ENCODE results near the gene FTO. TPM values are rescaled to one million over a fixed set of nuclear protein-coding genes. Genes with fewer than 3 reads are reported as not detected.

Gene FTO
- total and polyA plus RNA-seq, 3 donors from 2014 or later = 32.4 to 64.7 (median 50.3) TPM

GRCh38 chr16:53792161-53792951, 88.4 kb downstream of the FTO start:
- 39 to 55% methylated on average over 6 of the region's 6 CpGs for WGBS, 2 donors
- H3K27me3 ChIP-seq = no peaks in the 10 kb centered on the region
- no peak for TF ChIP-seq POLR2A (IDR thresholded peaks at IDR 0.05)
- H3K27ac ChIP-seq = no peak overlapping the region
- DNase-seq = no peak
- intact Hi-C loops (cut with DNase I; ENCODE audit: low total_unique reads) = no loop called here
- H3K4me3 ChIP-seq = no peak overlapping the region
- no peaks in the 10 kb centered on the region for H3K36me3 ChIP-seq (ENCODE audit: low read depth, missing control alignments)
- no peaks in the 10 kb centered on the region for H3K9me3 ChIP-seq
- no peaks in the 10 kb centered on the region for H3K4me1 ChIP-seq

DNA sequence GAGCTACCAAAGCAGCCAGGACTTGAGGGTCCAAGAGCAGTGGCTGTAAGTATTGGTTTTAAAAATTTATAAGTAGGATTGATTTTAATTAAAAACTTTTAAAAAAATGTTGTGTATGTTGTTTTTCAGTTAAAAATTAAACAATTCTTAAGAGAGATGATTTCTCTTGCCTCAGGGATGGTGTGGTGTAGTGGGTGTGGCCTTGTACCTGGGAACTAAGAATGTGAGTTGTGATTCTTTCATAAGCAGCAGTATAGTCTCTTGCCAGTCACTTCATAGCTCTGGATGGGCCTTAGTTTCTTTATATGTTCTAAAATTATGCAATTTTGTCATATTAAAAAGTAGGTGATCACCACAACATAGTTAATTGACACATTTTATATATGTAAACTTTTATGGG, 99.5 kb downstream of the FTO start:
- Histone ChIP-seq H3K27me3 (no peaks in the 10 kb centered on the region), H3K9me3 (no peaks in the 10 kb centered on the region), H3K27ac (no peak overlapping the region), H3K4me3 (no peak overlapping the region), H3K36me3 (ENCODE audit: low read depth, missing control alignments) (no peaks in the 10 kb centered on the region), H3K4me1 (no peaks in the 10 kb centered on the region)
- no peak for DNase-seq
- TF ChIP-seq POLR2A (IDR thresholded peaks at IDR 0.05) = no peak
- TF ChIP-seq, protein P1, sequence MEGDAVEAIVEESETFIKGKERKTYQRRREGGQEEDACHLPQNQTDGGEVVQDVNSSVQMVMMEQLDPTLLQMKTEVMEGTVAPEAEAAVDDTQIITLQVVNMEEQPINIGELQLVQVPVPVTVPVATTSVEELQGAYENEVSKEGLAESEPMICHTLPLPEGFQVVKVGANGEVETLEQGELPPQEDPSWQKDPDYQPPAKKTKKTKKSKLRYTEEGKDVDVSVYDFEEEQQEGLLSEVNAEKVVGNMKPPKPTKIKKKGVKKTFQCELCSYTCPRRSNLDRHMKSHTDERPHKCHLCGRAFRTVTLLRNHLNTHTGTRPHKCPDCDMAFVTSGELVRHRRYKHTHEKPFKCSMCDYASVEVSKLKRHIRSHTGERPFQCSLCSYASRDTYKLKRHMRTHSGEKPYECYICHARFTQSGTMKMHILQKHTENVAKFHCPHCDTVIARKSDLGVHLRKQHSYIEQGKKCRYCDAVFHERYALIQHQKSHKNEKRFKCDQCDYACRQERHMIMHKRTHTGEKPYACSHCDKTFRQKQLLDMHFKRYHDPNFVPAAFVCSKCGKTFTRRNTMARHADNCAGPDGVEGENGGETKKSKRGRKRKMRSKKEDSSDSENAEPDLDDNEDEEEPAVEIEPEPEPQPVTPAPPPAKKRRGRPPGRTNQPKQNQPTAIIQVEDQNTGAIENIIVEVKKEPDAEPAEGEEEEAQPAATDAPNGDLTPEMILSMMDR (IDR thresholded peaks at IDR 0.05) = no peak
- intact Hi-C loops (cut with DNase I; ENCODE audit: low total_unique reads) = no loop called here

DNA sequence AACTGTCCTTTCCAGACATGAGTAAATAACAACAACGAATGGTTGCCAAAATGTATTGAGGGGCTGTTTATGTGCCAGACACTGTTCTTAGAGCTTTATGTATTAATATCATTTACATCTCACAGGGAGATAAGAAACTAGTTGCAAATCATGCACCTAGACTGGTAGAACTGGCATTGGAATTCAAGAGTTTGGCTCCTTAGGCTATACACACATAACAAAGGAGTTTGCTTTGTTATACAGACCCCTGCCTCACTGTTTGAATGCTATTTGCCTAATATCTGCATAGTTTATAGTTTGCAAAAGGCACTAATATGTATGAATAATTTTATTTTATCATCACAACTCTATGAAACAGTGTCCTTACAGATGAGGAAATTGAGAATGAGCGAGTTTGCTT, 100.0 kb downstream of the FTO start:
- no peak for DNase-seq
- H3K4me1 ChIP-seq = no peaks in the 10 kb centered on the region
- 81 to 87% methylated on average over 2 of the region's 2 CpGs for WGBS, 2 donors
- no peak overlapping the region for H3K4me3 ChIP-seq
- no peaks in the 10 kb centered on the region for H3K36me3 ChIP-seq (ENCODE audit: low read depth, missing control alignments)
- H3K27ac ChIP-seq = no peak overlapping the region
- no peaks in the 10 kb centered on the region for H3K27me3 ChIP-seq
- no peak for TF ChIP-seq POLR2A (IDR thresholded peaks at IDR 0.05)
- TF ChIP-seq, protein P1 (IDR thresholded peaks at IDR 0.05) = no peak
- intact Hi-C loops (cut with DNase I; ENCODE audit: low total_unique reads) = no loop called here
- H3K9me3 ChIP-seq = no peaks in the 10 kb centered on the region

DNA sequence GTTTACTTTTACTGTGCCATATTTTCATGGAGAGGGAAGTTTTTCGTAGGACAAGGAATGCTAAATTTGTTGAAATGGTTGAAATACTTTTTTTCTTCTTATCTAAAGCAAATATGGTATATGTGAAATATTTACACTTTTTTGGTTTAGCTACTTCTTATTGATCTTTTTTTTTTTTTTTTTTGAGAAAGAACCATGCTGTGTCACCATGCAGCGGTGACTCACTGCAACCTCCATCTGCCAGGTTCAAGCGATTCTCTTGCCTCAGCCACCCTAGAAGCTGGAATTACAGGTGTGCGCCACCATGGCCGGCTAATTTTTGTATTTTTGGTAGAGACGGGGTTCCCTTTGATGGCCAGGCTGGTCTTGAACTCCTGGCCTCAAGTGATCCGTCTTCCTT, 100.5 kb downstream of the FTO start:
- no peak for DNase-seq
- intact Hi-C loops (cut with DNase I; ENCODE audit: low total_unique reads) = no loop called here
- Histone ChIP-seq H3K4me1 (no peaks in the 10 kb centered on the region), H3K9me3 (no peaks in the 10 kb centered on the region), H3K36me3 (ENCODE audit: low read depth, missing control alignments) (no peaks in the 10 kb centered on the region), H3K27ac (no peak overlapping the region), H3K27me3 (no peaks in the 10 kb centered on the region), H3K4me3 (no peak overlapping the region)
- TF ChIP-seq POLR2A (IDR thresholded peaks at IDR 0.05) = no peak
- TF ChIP-seq, protein P1 (IDR thresholded peaks at IDR 0.05) = no peak
- WGBS, 2 donors = 95 to 98% methylated on average over 7 of the region's 7 CpGs

DNA sequence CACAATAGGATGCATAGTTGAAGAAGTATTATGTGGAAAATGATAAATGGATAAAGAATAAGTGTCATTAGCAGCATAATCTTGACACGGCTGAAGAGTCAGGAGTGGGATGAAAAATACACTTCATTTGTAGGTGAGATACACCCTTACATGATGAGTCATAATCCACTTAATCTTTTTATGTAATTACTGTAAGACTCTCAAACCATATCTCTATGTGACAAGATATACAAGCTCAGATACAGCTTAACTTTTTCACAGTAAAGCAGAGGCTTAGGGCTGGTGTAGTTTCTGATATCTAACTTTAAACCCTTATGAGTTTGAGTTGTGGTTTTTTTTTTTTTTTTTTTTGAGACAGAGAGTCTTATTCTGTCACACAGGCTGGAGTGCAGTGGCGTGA, 101.2 kb downstream of the FTO start:
- Histone ChIP-seq H3K4me1 (no peaks in the 10 kb centered on the region), H3K9me3 (no peaks in the 10 kb centered on the region), H3K27me3 (no peaks in the 10 kb centered on the region), H3K36me3 (ENCODE audit: low read depth, missing control alignments) (no peaks in the 10 kb centered on the region), H3K27ac (no peak overlapping the region), H3K4me3 (no peak overlapping the region)
- intact Hi-C loops (cut with DNase I; ENCODE audit: low total_unique reads) = no loop called here
- no peak for DNase-seq
- no peak for TF ChIP-seq POLR2A (IDR thresholded peaks at IDR 0.05)
- TF ChIP-seq, protein P1 (IDR thresholded peaks at IDR 0.05) = no peak
- 84 to 95% methylated on average over 2 of the region's 2 CpGs for WGBS, 2 donors

All from testis (tissue), 3 donors.